Effector CD4-positive, alpha-beta T cell (primary cell): ENCODE results near the gene ASXL1.
"Not testable (repeated sequence)": the region's sequence is repeated elsewhere in the genome, so short reads cannot be mapped to it uniquely, and the experiment has no call there.

ENCODE experiments used
- DNase-seq: peaks from one replicate; pipeline ENCODE4 v3.0.0-alpha.2; 2020

ASXL1 gene

GRCh38 chr20:32455171-32455900, 97.2 kb downstream of the ASXL1 start:
- DNase-seq, result no peak

- no peak for DNase-seq
These were observed 98.0 kb downstream of the ASXL1 start for GRCh38 chr20:32455901-32456701.

DNA sequence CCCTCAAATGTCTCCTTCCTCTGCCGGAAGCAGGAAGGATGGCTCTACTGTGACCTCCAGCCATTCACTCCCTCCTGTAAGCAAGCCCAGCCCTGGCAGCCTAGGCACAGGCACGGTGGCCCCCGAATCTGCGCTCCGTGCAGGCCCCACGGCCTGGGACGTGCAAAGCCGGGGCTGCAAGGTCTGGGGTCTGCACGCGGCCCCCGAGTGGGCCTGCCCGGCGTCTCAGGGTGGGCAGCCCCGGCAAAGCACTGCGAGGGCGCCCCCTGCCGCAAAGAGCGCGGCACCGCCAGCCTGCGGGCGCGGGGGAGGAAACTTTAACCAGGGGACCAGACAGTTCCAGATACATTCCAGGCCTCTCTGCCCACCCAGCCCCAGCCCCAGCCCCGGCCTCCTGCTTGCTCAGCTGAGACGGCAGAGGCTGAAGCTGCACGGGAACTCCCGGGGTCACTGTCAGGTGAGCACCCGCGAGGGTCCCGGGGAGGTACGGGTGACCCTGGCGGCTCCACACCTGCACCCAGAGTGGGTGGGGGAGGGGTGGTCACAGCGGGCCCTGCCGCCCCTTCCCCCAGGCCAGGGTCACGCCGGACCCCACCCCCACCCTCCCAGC, 98.8 kb downstream of the ASXL1 start:
- no peak for DNase-seq

- DNase-seq, result no peak
These were observed 99.4 kb downstream of the ASXL1 start for GRCh38 chr20:32457479-32457986.

DNA sequence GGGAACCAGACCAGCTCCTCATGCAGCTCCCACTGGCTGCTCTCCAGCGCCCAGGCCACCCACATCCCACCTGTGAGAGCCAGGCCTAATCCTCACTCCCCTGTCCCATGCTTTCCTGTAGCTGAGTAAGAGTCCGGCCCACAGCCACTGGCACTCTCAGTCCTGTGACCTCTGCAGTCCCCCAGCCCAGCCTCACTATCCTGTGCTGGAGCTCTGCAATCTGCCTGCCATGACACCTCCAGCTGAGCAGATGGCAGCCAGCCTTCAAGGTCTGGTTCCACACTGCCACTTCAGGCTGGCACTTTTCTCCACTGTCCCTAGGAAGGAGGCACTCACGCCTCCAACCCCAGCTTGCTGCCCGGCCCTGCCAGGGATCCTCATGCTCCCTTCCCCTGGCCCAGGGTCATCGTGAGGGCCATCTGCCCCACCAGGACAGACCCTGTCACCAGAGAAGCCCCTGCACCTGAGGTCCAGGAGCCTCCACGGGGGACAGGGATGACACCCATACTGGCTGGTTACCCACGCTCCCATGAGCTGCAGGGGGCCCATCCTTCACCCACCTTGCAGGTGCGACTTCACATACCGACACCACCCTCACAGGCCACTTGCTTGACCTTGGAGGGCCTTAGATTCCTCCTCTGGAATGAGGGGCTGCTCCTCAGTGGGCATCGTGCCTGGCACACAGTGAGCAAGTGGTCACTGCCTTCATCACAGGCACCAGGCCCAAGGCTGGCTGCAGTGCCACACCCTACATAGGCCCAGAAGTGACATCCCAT, 100.1 kb downstream of the ASXL1 start:
- no peak for DNase-seq

DNA sequence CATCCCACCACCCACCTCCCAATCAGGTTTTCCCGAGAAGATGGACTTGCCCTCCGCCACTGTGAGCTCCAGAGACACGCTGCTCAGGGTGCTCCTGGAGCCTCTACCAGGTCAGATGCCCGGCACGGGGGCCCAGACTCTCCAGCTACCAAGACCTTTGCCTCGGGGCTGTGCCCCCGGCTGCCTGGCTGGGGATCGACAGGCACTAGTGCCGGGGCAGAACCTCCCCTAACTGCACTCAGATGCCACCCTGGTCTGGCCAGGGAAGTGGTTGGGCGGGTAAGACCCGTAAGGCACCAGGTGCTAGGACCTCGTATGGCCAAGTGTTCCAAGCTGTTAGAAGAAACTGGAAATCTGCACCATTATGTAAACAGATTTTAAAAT, 100.7 kb downstream of the ASXL1 start:
- no peak for DNase-seq

DNA sequence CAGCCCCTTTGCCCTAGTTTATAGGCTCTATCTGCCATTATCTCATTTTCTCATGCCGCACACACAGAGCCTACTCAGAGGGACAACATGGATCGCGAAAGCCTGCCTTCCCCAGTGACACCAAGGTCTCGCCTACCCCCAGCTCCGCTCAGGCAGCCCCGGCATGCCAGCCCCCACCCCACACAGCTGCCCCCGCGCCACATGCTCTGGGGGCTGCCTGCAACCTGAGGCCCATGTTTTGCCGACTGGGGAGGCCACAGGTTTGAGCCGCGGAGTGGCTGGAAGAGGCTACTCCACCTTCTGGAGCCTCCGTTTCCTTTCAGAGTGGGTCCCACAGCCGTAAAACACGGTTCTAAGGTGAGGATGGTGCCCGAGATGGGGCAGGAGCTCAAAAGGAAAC, 102.1 kb downstream of the ASXL1 start:
- no peak for DNase-seq

GRCh38 chr20:32460683-32461320, 102.7 kb downstream of the ASXL1 start:
- no peak for DNase-seq

- no peak for DNase-seq
These were observed 103.9 kb downstream of the ASXL1 start for GRCh38 chr20:32461836-32462600.

GRCh38 chr20:32462900-32463641, 104.9 kb downstream of the ASXL1 start:
- no peak for DNase-seq

DNA sequence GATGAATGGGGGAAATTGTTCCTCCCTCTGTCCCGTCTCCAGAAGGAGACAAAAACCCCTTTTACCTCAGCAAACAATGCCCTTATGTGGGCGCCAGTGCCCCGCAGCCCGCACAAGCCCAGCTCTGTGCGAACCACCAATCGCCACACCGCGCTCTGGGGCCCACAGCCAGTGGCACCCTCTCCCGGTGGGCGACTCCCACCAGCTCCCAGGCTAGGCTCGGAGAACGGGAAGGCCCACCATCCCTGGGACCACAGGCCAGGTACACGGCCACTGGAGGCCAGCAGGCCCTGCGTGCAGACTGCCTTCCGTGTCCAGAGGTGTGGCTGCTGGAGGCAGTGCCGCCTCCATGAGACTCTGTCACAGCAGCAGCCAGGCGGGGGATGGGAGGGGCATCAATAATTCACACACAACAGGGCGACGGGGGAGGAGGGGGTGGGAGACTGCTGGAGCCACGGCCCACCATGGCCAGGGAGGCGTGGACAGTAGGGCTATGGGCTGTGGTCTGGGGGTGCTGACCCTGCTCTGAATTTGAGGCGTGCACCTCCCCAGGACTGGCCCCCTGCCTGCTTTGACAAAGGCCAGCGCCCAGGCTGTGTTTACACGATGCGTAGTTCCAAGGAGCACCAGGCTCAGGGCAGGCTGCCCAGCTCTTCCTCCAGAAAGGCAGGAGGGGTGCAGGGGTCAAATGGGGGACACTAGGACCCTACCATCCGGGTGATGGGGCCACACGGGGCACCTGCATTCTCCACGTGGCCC, 105.7 kb downstream of the ASXL1 start:
- DNase-seq, result no peak

- DNase-seq, result no peak
These were observed 106.4 kb downstream of the ASXL1 start for GRCh38 chr20:32464401-32465091.

DNA sequence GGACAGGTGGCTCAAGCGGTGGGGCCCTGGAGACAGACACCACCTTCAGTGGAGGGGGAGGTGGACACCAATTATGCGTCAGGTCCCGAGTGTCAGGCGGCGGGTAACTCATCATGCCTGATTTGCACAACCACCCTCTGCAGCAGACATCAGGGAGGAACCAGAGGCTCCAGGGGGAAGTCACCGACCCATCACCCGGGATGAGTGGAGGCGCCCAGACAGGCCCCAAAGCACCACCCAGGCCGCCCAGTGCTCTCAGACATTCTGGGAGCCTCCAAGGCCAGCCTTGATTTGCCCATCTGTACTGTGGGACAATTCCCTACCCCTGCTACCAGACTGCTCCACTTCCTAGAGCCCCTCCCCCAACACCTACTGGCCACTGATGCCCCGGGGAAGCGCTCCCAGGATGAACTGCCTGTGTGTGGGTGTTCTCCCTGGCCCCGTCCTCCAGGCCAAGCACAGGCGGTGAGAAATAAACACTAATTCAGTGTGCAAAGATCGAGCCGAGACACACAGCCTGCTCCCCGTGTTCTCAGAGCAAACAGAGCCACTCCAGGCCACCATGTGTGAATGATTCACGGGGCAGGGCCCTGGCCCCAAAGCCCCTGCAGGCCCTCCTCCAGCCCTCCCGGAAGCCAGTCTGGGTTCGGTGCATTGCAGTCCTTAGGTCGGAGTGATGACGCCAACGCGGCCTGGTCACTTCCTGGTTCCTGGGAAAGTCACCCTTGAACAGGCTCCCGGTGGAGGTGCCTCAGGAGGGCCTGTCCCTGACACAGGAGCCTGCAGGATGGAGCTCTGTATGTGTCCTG, 107.2 kb downstream of the ASXL1 start:
- no peak for DNase-seq

DNA sequence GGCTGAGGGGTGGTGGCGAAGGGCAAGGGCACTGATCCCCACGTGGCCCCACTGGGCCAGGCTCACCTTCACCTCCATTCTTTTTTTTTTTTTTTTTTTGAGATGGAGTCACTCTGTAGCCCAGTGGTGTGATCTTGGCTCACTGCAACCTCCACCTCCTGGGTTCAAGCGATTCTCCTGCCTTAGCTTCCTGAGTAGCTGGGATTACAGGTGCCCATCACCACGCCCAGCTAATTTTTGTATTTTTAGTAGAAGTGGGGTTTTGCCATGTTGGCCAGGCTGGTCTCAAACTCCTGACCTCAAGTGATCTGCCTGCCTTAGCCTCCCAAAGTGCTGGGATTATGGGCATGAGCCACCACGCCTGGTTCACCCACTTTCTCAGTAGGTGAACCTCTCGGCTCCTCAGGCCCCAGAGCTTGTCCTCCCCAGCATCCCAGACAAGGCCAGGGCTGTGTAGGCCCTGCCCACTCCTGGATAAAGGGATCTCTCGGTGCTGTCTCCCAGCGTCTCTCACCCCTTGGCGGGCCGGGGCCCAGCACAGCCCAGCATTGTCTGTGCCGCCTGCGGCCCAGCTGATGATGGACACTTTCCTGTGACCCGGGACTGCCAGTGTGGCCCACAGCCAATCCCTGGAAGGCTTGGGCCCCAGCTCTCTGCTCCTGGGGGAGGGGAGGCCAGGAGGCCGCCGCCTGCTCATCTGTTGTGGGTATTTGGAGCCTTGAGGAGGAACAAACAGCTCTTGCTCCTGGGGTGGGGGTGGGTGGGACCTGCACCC, 108.0 kb downstream of the ASXL1 start:
- DNase-seq, result not testable (repeated sequence)

DNA sequence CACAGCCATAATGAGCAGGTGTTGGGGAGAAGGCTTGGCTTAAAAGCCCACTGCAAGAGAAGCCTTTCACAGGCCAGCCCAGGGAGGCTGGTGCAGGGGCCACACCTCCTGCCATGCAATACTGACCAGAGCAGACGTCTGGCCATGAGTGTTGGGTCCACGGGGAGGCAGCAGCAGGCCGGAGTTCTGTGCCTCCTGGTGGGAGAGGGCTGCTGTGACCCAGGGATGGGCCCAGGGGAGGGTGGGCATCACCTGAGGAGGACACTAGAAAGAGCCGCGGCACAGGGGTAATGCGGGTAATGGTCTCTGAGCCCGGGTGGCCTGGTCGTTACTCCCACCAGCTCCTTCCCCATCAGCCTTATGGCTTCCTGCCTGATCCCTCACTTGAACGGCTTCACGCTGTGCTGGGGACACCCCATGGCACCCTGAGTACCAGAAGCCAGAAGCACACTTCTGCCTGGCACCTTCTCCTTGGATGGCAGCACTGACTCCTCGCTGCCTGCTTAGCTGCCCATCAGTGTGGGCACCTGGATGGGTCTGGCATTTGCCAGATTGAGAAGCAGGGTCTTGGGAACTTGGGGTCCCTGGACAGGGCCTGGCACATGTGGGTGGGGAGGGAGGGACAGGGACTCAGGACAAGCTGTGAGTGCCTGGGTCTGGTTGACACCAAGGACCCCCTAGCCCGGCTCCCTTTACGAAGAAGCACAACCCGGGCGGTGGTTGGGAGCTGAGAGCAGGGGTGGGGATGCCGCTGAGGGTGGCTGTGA, 108.8 kb downstream of the ASXL1 start:
- no peak for DNase-seq

GRCh38 chr20:32467506-32468312, 109.6 kb downstream of the ASXL1 start:
- no peak for DNase-seq
